Glomerular visceral epithelial cell (primary cell): ENCODE measurements around the gene CCSER1.

Source experiments
- DNase-seq: peaks from one replicate; pipeline ENCODE4 v3.0.0-alpha.2; 2016; ENCODE audit errors: extremely low spot score

The CCSER1 gene

GRCh38 chr4:90198086-90198847, 71.1 kb downstream of the CCSER1 start:
- no peak for DNase-seq

- no peak for DNase-seq
Observed at GRCh38 chr4:90207887-90208454, 80.8 kb downstream of the CCSER1 start.

GRCh38 chr4:90209922-90210321, 82.7 kb downstream of the CCSER1 start:
- no peak for DNase-seq

- no peak for DNase-seq
Observed at GRCh38 chr4:90211174-90211573, 84.0 kb downstream of the CCSER1 start.

GRCh38 chr4:90215286-90215685, 88.1 kb downstream of the CCSER1 start:
- no peak for DNase-seq

- no peak for DNase-seq
Observed at GRCh38 chr4:90219822-90220221, 92.6 kb downstream of the CCSER1 start.

- DNase-seq, result no peak
Observed at GRCh38 chr4:90220459-90220858, 93.3 kb downstream of the CCSER1 start.

- DNase-seq, result peak; percentile 85
Observed at GRCh38 chr4:90226734-90227133, 99.5 kb downstream of the CCSER1 start.

GRCh38 chr4:90227177-90227576, 100.0 kb downstream of the CCSER1 start:
- no peak for DNase-seq

GRCh38 chr4:90234916-90235547, 107.8 kb downstream of the CCSER1 start:
- no peak for DNase-seq

- no peak for DNase-seq
Observed at GRCh38 chr4:90237751-90238530, 110.7 kb downstream of the CCSER1 start.

- DNase-seq, result no peak
Observed at GRCh38 chr4:90240333-90240732, 113.1 kb downstream of the CCSER1 start.

- DNase-seq, result no peak
Observed at GRCh38 chr4:90241008-90241407, 113.8 kb downstream of the CCSER1 start.

- no peak for DNase-seq
Observed at GRCh38 chr4:90245837-90246236, 118.6 kb downstream of the CCSER1 start.

GRCh38 chr4:90246816-90247215, 119.6 kb downstream of the CCSER1 start:
- no peak for DNase-seq

- no peak for DNase-seq
Observed at GRCh38 chr4:90254357-90254756, 127.2 kb downstream of the CCSER1 start.

- no peak for DNase-seq
Observed at GRCh38 chr4:90274175-90274574, 147.0 kb downstream of the CCSER1 start.

GRCh38 chr4:90280954-90281353, 153.8 kb downstream of the CCSER1 start:
- DNase-seq, result no peak

GRCh38 chr4:90281541-90282355, 154.6 kb downstream of the CCSER1 start:
- DNase-seq, result no peak

GRCh38 chr4:90290345-90290744, 163.2 kb downstream of the CCSER1 start:
- no peak for DNase-seq

- no peak for DNase-seq
Observed at GRCh38 chr4:90292438-90292837, 165.2 kb downstream of the CCSER1 start.
